Forelimb muscle (tissue), 1 donor: ENCODE data around the gene LYL1. TPM values are rescaled to one million over a fixed set of nuclear protein-coding genes. Genes with fewer than 3 reads are reported as not detected.

Source experiments
- DNase-seq: peaks from one replicate; pipeline ENCODE4 v3.0.0-alpha.2; 2013; ENCODE audit warnings: low read depth
- polyA plus RNA-seq: library from polyadenylated mRNA; unstranded; fragments of 120-200 nt; gene quantifications from one replicate; pipeline ENCODE4 v1.2.1, GENCODE V29; 2013; ENCODE audit not compliant: insufficient read length

LYL1 gene
- polyA plus RNA-seq, 1 donor = 5.4 TPM

GRCh38 chr19:13073263-13073662 is 29.4 kb downstream of the LYL1 start:
- DNase-seq = no peak

DNA sequence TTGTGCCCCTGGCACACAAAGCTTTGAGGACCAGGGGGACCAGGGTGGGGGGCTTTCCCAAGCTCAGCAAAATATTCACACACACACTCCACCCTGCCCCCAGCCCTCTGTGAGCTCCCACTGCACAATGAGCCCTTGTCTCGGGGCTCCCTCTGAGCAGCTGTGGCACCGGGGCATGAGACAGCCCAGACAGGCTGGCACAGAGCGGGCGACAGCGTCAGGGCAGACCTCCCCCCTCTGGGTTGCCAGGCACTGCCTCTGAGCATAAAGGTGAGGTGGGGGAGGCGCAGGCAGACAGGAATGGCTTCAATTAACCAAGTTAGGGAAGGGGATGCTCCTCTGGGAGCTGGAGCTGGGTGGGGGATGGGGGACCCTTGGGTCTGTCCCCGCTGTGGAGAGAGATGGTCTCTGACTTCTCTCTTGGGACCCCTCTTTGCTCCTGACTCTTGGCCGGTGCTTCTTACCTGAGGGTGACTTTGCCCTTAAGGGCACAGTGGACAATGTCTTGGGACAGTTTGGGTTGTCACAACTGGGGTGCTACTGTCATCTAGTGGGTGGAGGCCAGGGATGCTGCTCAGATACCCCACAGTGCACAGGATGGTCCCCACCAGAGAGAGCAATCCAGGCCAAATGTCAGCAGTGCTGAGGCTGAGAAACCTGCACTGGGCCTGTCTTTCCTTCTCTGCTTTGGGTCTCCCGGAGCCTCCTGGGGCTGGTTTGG is 30.3 kb downstream of the LYL1 start:
- DNase-seq = no peak

DNA sequence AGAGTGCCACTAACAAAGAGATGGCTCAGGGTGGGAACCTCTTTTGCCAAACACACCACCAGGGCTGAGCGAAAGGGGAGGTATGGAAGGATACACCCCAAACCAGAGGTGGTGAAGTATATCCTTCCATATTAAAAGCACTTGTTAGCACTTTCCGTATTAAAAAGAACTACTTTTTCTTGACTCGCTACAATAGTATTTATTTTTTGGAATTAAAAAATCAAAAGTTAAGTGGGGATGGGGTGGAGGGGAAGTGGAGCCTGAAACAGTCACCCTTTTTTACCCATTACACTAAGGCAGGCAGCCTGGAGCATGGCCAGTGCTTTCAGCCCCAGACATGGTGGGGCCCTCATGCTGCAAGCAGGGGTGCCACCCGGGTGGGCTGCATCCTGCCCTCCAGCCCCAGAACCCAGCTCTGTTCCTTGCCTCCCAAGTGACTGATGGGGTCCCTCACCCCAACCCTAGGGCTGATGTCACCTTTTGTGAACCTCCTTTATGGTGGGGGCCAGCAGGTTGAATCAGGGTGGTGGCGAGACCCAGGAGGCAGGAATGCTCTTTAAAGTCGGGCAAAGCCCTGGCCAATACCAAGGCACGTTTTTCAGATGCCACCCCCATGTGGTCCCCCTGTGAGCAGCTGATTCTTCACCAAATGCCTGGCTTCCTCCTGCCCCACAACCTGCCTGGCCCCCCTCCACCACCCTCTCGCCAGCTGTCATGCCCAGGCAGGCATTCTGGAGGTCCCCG is 31.0 kb downstream of the LYL1 start:
- no peak for DNase-seq

DNA sequence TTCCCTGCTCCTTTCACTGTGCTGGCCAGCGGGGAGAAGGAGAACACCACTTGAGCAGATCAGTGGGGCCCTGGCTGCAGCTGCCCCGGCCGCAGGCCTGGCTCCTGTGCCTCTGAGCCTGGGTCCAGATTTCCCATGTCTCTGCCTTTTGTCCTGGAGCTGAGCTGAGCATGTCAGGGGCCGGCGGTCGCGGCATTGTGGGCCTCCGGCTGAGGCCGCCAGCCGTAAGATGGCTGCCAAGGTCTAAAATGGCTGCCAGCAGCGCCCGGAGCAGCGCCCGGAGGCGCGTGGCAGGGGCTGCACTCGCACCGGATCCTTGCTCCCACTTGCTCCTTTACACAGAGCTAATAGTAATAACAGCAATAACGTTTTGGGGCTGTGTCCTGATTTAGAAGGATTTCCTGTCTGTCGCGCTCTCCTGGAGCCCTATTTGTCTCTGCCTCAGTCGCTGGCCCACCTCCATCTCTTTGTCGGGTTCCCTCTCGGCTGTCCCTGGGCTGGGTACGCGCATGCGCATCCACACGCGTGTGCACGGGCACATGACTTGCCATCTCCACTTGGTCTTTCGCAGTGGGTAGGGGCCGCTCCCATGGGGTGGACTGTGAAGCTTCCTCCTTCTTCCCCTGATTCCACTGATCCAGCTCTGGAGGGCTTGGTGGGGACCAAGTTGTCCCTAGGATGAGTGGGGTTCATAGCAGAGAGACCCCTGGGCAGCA is 32.1 kb downstream of the LYL1 start:
- DNase-seq = no peak

DNA sequence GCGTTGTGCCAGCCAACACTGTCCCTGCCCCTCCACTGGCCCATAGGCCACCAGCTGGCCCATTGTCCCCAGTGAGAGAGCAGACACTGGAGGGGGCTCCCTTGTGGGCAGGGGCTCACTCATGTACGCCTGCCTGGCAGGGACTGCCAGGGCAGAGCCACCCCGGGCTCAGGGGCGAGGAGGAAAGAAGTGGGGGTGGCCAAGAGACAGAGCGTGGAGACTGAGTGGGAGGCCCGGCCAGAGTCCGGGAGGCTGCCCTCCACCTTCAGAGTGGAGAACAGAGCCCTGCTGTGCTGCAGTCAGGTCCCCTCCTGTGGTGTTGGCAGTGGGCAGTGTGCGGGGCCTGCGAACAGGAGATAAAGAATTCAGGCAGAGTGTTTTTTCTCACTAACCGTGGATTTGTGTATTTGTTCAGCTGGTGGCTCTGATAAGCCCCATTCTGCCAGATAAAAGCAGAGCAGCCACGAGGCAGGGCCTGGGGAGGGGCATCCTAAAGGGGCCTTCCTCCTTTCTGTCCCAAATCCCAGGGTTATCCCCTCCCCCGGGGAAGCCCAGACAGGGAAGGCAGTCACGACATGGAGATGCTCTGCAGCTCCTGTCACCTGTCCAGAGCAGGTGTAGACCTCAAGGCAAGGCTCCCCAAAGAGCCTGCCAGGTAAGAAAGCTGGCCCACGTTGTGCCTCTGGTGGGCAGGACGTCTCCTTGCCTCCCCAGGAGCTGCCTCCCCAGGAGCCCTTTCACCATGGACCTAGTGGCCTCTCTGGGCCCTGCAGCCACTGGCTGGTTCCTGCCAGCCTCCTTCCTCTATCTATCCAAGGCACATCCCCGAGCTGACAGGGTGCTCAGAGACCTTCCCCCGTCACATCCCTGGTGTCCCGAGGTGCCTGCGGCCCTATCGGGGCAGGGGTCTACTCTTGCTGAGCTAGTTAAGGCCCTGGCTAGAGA is 33.0 kb downstream of the LYL1 start:
- DNase-seq = no peak

DNA sequence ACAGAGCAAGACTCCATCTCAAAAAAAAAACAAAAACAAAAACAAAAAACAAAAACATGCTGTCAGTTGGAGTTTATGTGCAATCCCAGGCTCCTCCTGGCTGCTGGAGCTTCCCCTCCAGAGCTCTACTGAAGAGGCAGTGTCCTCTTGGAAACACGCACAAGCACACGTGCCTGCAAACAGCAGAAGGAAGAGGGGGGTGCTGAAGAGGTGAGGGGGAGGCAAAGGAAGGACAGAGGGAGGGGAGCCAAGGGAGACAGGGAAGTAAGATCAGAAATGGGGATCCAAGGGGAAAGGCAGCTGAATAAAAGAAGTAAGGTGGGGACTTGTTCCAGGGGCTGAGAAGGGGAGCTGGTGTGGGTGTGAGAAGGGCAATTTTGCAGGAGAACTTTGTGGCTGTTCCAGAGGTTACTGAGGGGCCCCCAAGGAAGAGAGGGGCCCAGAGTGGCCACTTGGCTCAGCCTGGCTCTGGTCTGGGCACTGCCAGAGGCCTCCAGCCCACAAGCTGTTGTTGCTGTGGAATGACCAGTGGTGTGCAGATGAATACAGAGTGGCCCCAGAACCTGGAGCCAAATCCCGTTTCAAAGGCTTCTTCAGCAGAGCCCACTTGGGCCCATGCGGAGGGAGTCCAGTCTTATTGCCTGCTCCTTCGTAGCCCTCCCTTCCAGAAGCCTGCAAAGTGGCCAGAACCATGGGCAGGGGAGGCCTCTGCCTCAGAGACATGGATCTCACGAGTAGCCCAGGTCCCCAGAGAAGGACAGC is 34.4 kb downstream of the LYL1 start:
- DNase-seq = no peak

GRCh38 chr19:13066933-13067807 is 35.5 kb downstream of the LYL1 start:
- no peak for DNase-seq

GRCh38 chr19:13066226-13066625 is 36.4 kb downstream of the LYL1 start:
- no peak for DNase-seq

GRCh38 chr19:13064092-13064489 is 38.6 kb downstream of the LYL1 start:
- DNase-seq = no peak

- no peak for DNase-seq
These were observed 39.1 kb downstream of the LYL1 start for GRCh38 chr19:13063461-13064091.

DNA sequence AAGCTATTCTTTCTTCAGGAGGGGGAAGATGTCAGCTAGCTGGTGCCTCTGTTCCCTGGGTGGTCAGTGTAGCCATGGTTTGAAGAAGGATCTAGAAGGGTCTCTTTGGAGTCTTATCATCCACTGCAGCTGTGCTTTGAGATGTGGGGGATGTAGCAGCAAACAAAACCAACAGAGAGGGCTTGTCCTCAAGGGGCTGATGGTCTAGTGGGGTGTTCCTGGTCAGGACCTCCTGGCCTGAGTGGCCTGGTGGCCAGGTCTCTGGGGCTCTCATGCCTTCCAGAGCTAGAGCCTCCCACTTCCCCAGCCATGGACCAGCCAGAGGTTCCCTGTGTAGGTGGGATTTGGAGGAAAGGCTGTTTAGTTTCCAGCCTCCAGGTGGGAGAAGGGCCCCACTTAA is 40.3 kb downstream of the LYL1 start:
- no peak for DNase-seq

DNA sequence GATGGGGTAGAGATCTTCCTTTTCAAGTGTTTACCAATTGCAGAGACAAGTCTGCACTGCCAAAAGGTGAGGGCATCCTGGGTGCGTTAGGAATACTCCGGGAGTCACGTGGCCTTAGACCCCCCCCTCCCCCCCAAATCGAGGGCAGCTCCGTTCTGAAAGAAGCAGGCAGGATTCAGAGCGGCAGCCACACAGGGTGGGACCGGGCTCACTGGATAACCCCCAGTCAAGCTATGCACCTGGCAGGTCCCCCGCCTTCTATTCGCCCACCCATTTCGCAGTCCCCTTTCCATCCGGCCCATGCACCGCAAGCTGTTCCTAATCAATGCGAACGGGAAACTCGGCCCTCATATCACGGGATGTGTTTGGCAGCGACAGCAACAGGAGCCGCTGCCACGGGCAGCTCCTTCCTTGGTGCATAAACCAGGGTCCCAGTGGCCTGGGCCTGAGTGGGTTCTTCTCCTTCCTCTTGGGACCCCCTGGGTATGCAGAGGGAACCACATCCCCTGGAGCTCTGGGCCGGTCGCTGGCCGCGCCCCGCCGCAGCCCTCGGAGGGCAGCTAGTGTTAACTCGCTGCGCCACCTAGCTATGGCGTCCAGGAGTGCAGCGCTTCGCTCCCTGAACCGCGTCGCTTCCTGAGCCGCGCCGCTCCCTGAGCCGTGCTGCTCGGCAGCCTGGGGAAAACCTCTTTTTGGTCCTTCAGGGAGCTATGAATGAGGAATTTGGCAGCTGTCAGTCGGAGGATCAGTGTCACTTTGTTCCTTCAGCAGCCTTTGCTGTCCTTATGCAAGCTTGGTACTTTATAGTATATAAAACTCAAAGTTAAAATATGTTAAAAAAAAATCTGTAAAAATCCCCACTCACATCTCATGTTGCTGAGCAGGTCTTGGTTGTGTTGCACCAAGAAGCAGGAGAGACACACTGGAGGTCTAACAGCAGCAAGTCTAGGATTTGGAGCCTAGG is 41.4 kb downstream of the LYL1 start:
- DNase-seq = no peak

DNA sequence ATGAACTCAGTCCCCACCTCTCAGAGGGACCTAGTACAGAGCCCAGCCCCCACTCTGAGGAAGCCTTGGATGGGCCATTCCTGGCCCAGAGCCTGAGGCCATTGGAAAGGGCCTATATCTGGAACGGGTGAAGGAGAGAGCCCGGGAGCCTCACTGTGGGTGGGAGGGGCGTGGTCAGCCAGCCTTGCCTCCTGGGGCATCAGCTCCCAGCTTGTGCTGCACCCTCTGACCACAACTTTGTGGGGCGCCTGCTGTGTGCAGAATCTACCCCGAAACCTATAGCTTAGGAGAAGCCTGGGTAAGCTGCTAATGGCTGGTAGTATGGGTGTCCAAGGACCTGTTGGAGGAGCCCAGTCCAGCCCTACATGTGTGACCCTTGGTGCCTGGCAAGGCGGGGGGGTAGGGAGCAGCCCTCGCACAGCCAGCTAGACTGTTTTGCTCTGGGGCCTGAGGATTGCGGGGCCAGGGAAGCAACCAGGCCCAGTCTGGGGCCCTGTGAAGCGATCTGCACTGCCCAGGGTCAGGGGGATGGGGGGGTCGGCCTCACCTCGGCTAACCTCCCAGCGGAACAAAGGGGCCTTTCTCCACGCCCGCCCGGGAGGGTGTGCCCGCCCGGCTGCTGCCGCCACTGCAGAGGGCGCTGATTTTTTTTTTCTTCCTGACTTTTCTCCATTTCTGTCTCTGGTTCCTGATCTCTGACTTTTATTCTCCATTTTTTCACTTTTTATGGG is 42.3 kb downstream of the LYL1 start:
- DNase-seq = no peak

- DNase-seq = no peak
These were observed 43.6 kb downstream of the LYL1 start for GRCh38 chr19:13058951-13059660.

DNA sequence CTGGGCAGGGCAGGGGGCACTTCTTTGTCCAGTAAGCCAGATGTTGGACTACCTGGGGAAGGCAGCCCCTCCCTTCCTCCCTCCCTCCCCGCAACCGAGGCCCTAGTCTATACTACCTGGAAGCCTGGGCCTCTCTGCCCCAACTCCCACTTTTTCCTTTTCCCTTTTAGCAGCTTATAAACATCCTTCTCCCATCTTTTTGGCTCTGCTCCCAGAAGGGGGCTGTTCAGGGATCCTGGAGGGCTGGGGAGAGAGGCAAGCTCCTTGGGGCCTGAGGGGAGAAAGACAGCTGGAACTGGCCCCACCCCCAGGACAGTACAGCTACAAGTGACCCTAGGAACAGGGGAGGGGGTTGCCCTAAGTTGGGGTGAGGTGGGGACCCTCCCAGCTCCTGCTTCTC is 44.9 kb downstream of the LYL1 start:
- no peak for DNase-seq

DNA sequence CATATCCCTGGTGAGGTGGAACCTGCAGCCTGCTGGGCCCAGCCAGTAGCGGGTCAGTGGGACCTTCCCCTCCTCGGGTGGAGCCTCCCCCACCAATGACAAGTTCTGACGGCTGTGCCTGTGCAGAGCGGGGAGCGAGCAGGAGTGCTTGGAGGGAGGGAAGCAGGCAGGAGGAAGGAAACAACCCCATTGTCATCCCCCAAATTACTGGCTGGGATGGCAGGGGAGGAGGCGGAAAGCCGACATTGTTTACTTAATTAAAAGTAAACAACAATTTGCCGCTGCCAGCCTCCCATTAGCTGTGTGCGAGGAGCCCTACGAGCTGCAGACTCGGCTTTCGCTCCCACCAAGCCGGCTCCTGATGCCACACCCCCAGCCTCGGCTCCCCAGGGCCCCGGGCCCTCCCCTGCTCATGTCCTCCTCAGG is 45.5 kb downstream of the LYL1 start:
- DNase-seq = no peak
